ENCODE measurements around the gene OLFML1. TPM values are rescaled to one million over a fixed set of nuclear protein-coding genes. Genes with fewer than 3 reads are reported as not detected.

Gene OLFML1
- 10 to 100 TPM in 1 of 4 donors, 1 to 10 TPM in 3; 3.4 to 10.2 (median 7.6) TPM for total RNA-seq

GRCh38 chr11:7485186-7486097 is at the start of gene OLFML1:
Gene OLFML1, plus strand, starts transcription at chr11:7485506. Its CDS starts 370 bp downstream, at chr11:7485876.
- peaks cover 0 to 9% of the 10 kb centered on the region in 2 donors for H3K36me3 ChIP-seq
- H3K9me3 ChIP-seq: no peaks in the 10 kb centered on the region
- no peak for TF ChIP-seq POLR2AphosphoS5 (IDR thresholded peaks at IDR 0.05)
- TF ChIP-seq POLR2A (IDR thresholded peaks at IDR 0.05): no peak
- TF ChIP-seq EP300 (IDR thresholded peaks at IDR 0.05): no peak
- TF ChIP-seq CTCF (IDR thresholded peaks at IDR 0.05): no peak
- peak within 1 kb of the TSS; percentile 37 to 48 for H3K4me3 ChIP-seq
- peaks cover 0 to 10% (median 0%) of the 10 kb centered on the region in 3 donors for H3K4me1 ChIP-seq
- H3K27me3 ChIP-seq: no peaks in the 10 kb centered on the region
- peak within 1 kb of the TSS in 3 of 4 donors; percentile 62 to 72 (median 68) for H3K27ac ChIP-seq
- ATAC-seq: peak; percentile 34
- WGBS, 2 donors (ENCODE audit: low coverage in 1 of 2): 29 to 68% methylated on average over 2 to 11 of the region's 15 CpGs

GRCh38 chr11:7436146-7436545 is 49.2 kb upstream of the OLFML1 start:
- ATAC-seq: no peak

GRCh38 chr11:7436657-7437056 is 48.6 kb upstream of the OLFML1 start:
- H3K4me1 ChIP-seq: no peaks in the 10 kb centered on the region
- H3K9me3 ChIP-seq: peaks cover 0 to 3% (median 0%) of the 10 kb centered on the region in 3 donors
- H3K27me3 ChIP-seq: peaks cover 5% of the 10 kb centered on the region
- H3K4me3 ChIP-seq: no peak overlapping the region
- no peak for ATAC-seq
- H3K36me3 ChIP-seq: no peaks in the 10 kb centered on the region
- WGBS, 2 donors (ENCODE audit: low coverage in 1 of 2): 29 to 49% methylated on average over 4 to 5 of the region's 5 CpGs
- TF ChIP-seq POLR2AphosphoS5 (IDR thresholded peaks at IDR 0.05) (no peak), POLR2A (IDR thresholded peaks at IDR 0.05) (no peak), CTCF (IDR thresholded peaks at IDR 0.05) (no peak), EP300 (IDR thresholded peaks at IDR 0.05) (no peak)
- no peak overlapping the region for H3K27ac ChIP-seq

More at GRCh38 chr11:7436146-7436545, 49.2 kb upstream of the OLFML1 start:
- peaks cover 6% of the 10 kb centered on the region for H3K27me3 ChIP-seq
- WGBS, 2 donors (ENCODE audit: low coverage in 1 of 2): 65 to 100% methylated on average over 1 of the region's 1 CpG
- H3K4me3 ChIP-seq: no peak overlapping the region
- no peak for TF ChIP-seq POLR2AphosphoS5 (IDR thresholded peaks at IDR 0.05)
- no peak for TF ChIP-seq EP300 (IDR thresholded peaks at IDR 0.05)
- no peak for TF ChIP-seq POLR2A (IDR thresholded peaks at IDR 0.05)
- TF ChIP-seq CTCF (IDR thresholded peaks at IDR 0.05): no peak
- no peaks in the 10 kb centered on the region for H3K36me3 ChIP-seq
- peaks cover 0 to 8% (median 0%) of the 10 kb centered on the region in 3 donors for H3K9me3 ChIP-seq
- no peaks in the 10 kb centered on the region for H3K4me1 ChIP-seq
- no peak overlapping the region for H3K27ac ChIP-seq

- H3K36me3 ChIP-seq: no peaks in the 10 kb centered on the region
- ATAC-seq: no peak
- H3K9me3 ChIP-seq: no peaks in the 10 kb centered on the region
- 38 to 83% methylated on average over 2 to 3 of the region's 3 CpGs for WGBS, 2 donors (ENCODE audit: low coverage in 1 of 2)
- H3K27ac ChIP-seq: no peak overlapping the region
- H3K4me3 ChIP-seq: no peak overlapping the region
- H3K4me1 ChIP-seq: no peaks in the 10 kb centered on the region
- H3K27me3 ChIP-seq: no peaks in the 10 kb centered on the region
- TF ChIP-seq POLR2A (IDR thresholded peaks at IDR 0.05): no peak
- TF ChIP-seq EP300 (IDR thresholded peaks at IDR 0.05): no peak
- no peak for TF ChIP-seq CTCF (IDR thresholded peaks at IDR 0.05)
Observed at GRCh38 chr11:7437696-7438095, 47.6 kb upstream of the OLFML1 start.
